Measurements from ENCODE around the gene EXOC3L4.

DNA sequence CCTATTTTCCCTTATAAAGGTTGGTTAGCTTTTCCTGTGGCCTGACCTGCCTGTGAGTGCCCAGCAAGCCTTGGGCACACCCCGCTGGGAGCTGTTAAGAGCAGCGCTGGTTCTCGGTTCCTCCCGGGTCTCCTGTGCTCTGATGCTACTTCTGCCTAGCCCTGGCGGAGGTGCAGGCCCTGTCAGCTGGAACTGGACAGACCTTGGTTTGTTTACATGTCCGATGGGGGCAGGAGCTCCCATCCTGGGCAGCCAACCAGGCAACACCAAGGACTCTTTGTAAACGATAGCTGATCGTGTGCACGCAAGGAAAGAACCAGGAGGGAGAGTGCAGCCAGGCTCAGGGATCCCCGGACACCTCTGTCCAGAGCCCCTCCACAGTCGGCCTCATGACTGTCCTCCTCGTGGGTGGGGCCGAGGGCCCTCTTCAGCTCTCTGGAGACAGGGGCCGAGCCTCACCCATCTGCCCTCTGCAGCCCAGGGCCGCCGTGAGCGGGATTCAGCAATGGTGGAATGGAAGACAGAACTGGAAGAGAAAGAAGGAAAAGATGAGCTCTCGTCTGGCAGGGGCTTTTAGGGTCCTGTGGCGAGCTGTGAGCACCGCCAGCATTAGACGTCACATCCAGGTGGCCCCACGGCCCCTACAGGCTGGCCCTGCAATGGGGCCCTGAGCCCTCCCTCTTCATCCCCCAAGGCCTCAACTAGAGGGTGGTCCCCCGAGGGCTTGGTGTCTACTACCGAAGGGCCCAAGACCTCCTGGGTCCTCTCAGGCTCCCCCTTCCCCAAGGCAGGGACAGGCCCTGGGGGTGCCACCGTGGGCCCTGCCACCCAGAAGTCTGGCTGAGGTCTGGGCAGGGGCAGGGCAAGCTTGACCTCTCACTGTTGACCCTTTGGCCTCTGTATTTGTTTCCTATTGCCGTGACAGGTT lies 41.1 kb downstream of the EXOC3L4 start:
- TF ChIP-seq, protein P1, sequence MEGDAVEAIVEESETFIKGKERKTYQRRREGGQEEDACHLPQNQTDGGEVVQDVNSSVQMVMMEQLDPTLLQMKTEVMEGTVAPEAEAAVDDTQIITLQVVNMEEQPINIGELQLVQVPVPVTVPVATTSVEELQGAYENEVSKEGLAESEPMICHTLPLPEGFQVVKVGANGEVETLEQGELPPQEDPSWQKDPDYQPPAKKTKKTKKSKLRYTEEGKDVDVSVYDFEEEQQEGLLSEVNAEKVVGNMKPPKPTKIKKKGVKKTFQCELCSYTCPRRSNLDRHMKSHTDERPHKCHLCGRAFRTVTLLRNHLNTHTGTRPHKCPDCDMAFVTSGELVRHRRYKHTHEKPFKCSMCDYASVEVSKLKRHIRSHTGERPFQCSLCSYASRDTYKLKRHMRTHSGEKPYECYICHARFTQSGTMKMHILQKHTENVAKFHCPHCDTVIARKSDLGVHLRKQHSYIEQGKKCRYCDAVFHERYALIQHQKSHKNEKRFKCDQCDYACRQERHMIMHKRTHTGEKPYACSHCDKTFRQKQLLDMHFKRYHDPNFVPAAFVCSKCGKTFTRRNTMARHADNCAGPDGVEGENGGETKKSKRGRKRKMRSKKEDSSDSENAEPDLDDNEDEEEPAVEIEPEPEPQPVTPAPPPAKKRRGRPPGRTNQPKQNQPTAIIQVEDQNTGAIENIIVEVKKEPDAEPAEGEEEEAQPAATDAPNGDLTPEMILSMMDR (IDR thresholded peaks at IDR 0.05; ENCODE audit: low read length): no peak
- TF ChIP-seq EZH2 (IDR thresholded peaks at IDR 0.05; ENCODE audit: borderline replicate concordance, low read length): no peak

Data from OCI-LY1 (cell line).